Endothelial cell of umbilical vein (primary cell): ENCODE data around the gene SLC35A4. TPM values are rescaled to one million over a fixed set of nuclear protein-coding genes. Genes with fewer than 3 reads are reported as not detected.

Source experiments
- BruUV-seq: library from RNA; stranded (reverse); fragments of 400-500 nt; replicated peaks from 2 replicates; lab custom pipeline; 2021; lab: Mats Ljungman, UMichigan
- CTCF ChIA-PET: fragments of 300-600, 350-600 bp; sonication (Branson Sonifier 250); formaldehyde crosslinking; loops from one replicate; lab custom pipeline; 2021; ENCODE audit warnings: antibody characterized with exemption, inconsistent platforms; lab: Charles Lee
- POLR2A ChIA-PET: fragments of 300-600, 350-600 bp; sonication (Branson Sonifier 250); formaldehyde crosslinking; loops from one replicate; lab custom pipeline; 2021; ENCODE audit warnings: antibody characterized with exemption, inconsistent platforms; lab: Charles Lee
- DNase-seq: peaks from one replicate; pipeline ENCODE4 v3.0.0-alpha.2; 2011; ENCODE audit warnings: low read depth, low spot score
- FAIRE-seq: peaks from 2 replicates; lab custom pipeline; 2011; peaks lifted over from hg19 to GRCh38; lab: Jason Lieb, UNC
- H2AFZ ChIP-seq: 2 replicates; pipeline ENCODE4 v1.6.0; 2012; ENCODE audit warnings: low read depth, low read length, control low read depth, inconsistent platforms
- H3K27ac ChIP-seq: 2 replicates; pipeline ENCODE4 v1.5.1; 2011; ENCODE audit warnings: low read depth, mild to moderate bottlenecking, control low read depth, low read length, moderate library complexity; ENCODE audit not compliant: insufficient read depth
- H3K27me3 ChIP-seq, 2 experiments: 2 replicates each; pipeline versions ENCODE4 v1.6.0 to v1.6.1; 2011; ENCODE audit warnings: low read length in 2 of 2, mixed read lengths in 1 of 2; ENCODE audit not compliant: control insufficient read depth in 2 of 2, insufficient read depth in 2 of 2
- H3K36me3 ChIP-seq, 2 experiments: 2 replicates in 1 of 2; 3 replicates in 1 of 2; pipeline ENCODE4 v1.5.1; 2011; ENCODE audit warnings: low read length in 2 of 2, mild to moderate bottlenecking in 1 of 2, moderate library complexity in 1 of 2; ENCODE audit not compliant: control insufficient read depth in 2 of 2, insufficient read depth in 2 of 2; ENCODE audit errors: extremely low read depth in 1 of 2
- H3K4me1 ChIP-seq: 3 replicates; pipeline ENCODE4 v1.5.1; 2011; ENCODE audit warnings: mild to moderate bottlenecking, low read length; ENCODE audit not compliant: control insufficient read depth, insufficient read depth; ENCODE audit errors: extremely low read depth
- H3K4me2 ChIP-seq: 2 replicates; pipeline ENCODE4 v1.6.1; 2011; ENCODE audit warnings: low read length, control low read depth, mixed read lengths; ENCODE audit not compliant: insufficient read depth
- H3K4me3 ChIP-seq, 3 experiments: fragments of 200-600 bp in 1 of 3; sonication (generic), shearing (Covaris generic) in 1 of 3; replicated peaks in 1 of 3; 2 replicates each; pipeline ENCODE4 v1.5.1; 2011 to 2016; ENCODE audit warnings: control low read depth in 3 of 3, low read length in 3 of 3, mild to moderate bottlenecking in 2 of 3, inconsistent platforms in 1 of 3, low read depth in 1 of 3, moderate library complexity in 1 of 3; ENCODE audit not compliant: insufficient read depth in 1 of 3
- H3K79me2 ChIP-seq: 2 replicates; pipeline ENCODE4 v1.6.0; 2012; ENCODE audit warnings: low read length, inconsistent platforms; ENCODE audit not compliant: control insufficient read depth, insufficient read depth
- H3K9ac ChIP-seq: replicated peaks from 2 replicates; pipeline ENCODE3; 2011; ENCODE audit warnings: low read length, control low read depth; ENCODE audit not compliant: insufficient read depth; ENCODE audit errors: extremely low read depth
- H3K9me1 ChIP-seq: replicated peaks from 3 replicates; pipeline ENCODE4 v1.6.0; 2011; ENCODE audit warnings: mild to moderate bottlenecking, low read length; ENCODE audit not compliant: control insufficient read depth, insufficient read depth; ENCODE audit errors: extremely low read depth
- H3K9me3 ChIP-seq: replicated peaks from 2 replicates; pipeline ENCODE4 v1.5.1; 2012; ENCODE audit warnings: low read length, inconsistent platforms; ENCODE audit not compliant: control insufficient read depth, insufficient read depth
- H4K20me1 ChIP-seq: replicated peaks from 2 replicates; pipeline ENCODE3; 2011; ENCODE audit warnings: mild to moderate bottlenecking, low read length; ENCODE audit not compliant: control insufficient read depth, insufficient read depth; ENCODE audit errors: extremely low read depth
- CTCF ChIP-seq, 2 donors: IDR thresholded peaks; 1 replicate in 1 of 2; 2 replicates in 1 of 2; pipeline ENCODE4 v1.5.1; 2011; ENCODE audit warnings: low read length in 2 of 2, mild to moderate bottlenecking in 2 of 2, moderate library complexity in 2 of 2, control low read depth in 1 of 2, inconsistent platforms in 1 of 2, low read depth in 1 of 2; ENCODE audit not compliant: insufficient read depth in 1 of 2; ENCODE audit errors: extremely low read depth in 1 of 2
- EZH2 ChIP-seq: IDR thresholded peaks from 2 replicates; pipeline ENCODE4 v1.6.1; 2012; ENCODE audit warnings: borderline replicate concordance, low read depth, mild to moderate bottlenecking, moderate library complexity, low read length, inconsistent platforms; ENCODE audit not compliant: severe bottlenecking
- FOS ChIP-seq: IDR thresholded peaks from 2 replicates; pipeline ENCODE4 v1.6.1; 2011; ENCODE audit warnings: mild to moderate bottlenecking, low read length, moderate library complexity, borderline replicate concordance; ENCODE audit not compliant: insufficient read depth
- GATA2 ChIP-seq: IDR thresholded peaks from 2 replicates; pipeline ENCODE4 v1.7.0; 2011; ENCODE audit warnings: low read depth, mild to moderate bottlenecking, moderate library complexity, mixed read lengths, low read length; ENCODE audit not compliant: insufficient read length, insufficient read depth
- JUN ChIP-seq: IDR thresholded peaks from 2 replicates; pipeline ENCODE4 v1.6.1; 2011; ENCODE audit warnings: borderline replicate concordance, low read depth; ENCODE audit not compliant: insufficient read length, insufficient read depth
- MYC ChIP-seq: IDR thresholded peaks from one replicate; pipeline ENCODE4 v1.6.1; 2011; ENCODE audit warnings: mild to moderate bottlenecking, low read depth, low read length
- POLR2A ChIP-seq: IDR thresholded peaks from 2 replicates; pipeline ENCODE4 v1.6.1; 2012; ENCODE audit warnings: low read depth, mild to moderate bottlenecking, control low read depth, low read length
- POLR2AphosphoS5 ChIP-seq: IDR thresholded peaks from 2 replicates; pipeline ENCODE4 v1.6.1; 2012; ENCODE audit warnings: low read depth, mild to moderate bottlenecking, control low read depth, low read length, moderate library complexity; ENCODE audit not compliant: insufficient read depth
- dilution Hi-C: fragments of 300-500 bp; cut with MboI; formaldehyde crosslinking; loops from one replicate; pipeline ENCODE4 v1.15.0; 2019; ENCODE audit warnings: low sequenced_read_pairs; ENCODE audit not compliant: extremely low pct_ligation_motif_present
- intact Hi-C: fragments of 100-400 bp; cut with micrococcal nuclease; formaldehyde crosslinking; loops from one replicate; pipeline ENCODE4 v1.10.0; 2022
- polyA plus RNA-seq, 4 experiments: library from polyadenylated mRNA; depleted of rRNA in 3 of 4; stranded (reverse) in 3 of 4; unstranded in 1 of 4; fragments of >200 nt; gene quantifications; 2 replicates each; pipeline versions ENCODE4 v1.2.1 to v1.2.3, GENCODE V29; 2011 to 2012; ENCODE audit warnings: missing spikeins in 1 of 4
- total RNA-seq: library from RNA; stranded (reverse); gene quantifications from 2 replicates; pipeline ENCODE4 v1.2.3, GENCODE V29; 2021
- TF ChIP-seq, protein P1 (sequence below): IDR thresholded peaks from 2 replicates; pipeline ENCODE4 v1.6.1; 2011; ENCODE audit not compliant: insufficient read depth, insufficient read length

Gene SLC35A4
- total and polyA plus RNA-seq, 2 donors (not counting 3 experiments of a cell fraction or from before 2014, with no cell fraction given) = 65.6 to 118 TPM

GRCh38 chr5:140573683-140574082 is 9.1 kb downstream of the SLC35A4 start:
- Histone ChIP-seq H3K9me3 (no peaks in the 10 kb centered on the region), H3K4me1 (peaks cover 7% of the 10 kb centered on the region), H3K4me2 (no peak overlapping the region), H3K4me3 (no peak overlapping the region), H3K27ac (no peak overlapping the region), H4K20me1 (no peaks in the 10 kb centered on the region), H3K36me3 (peaks cover 0 to 2% of the 10 kb centered on the region in 2 experiments), H3K9ac (no peak overlapping the region), H3K9me1 (no peaks in the 10 kb centered on the region), H3K27me3 (no peaks in the 10 kb centered on the region), H3K79me2 (no peaks in the 10 kb centered on the region), H2AFZ (no peak overlapping the region)
- TF ChIP-seq GATA2 (no peak), JUN (no peak), FOS (no peak), CTCF (IDR thresholded peaks at IDR 0.05; ENCODE audit: extremely low read depth in 1 of 2, insufficient read depth in 1 of 2, low read depth in 1 of 2, low read length in 2 of 2) (no peak), POLR2A (no peak), EZH2 (no peak), POLR2AphosphoS5 (no peak), MYC (no peak)
- TF ChIP-seq, protein P1, sequence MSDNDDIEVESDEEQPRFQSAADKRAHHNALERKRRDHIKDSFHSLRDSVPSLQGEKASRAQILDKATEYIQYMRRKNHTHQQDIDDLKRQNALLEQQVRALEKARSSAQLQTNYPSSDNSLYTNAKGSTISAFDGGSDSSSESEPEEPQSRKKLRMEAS = no peak
- ChIA-PET POLR2A (no interaction called here), CTCF (interaction anchor here (1.0 to 8.1 kb wide), 4 partner anchors 57 to 118 kb away, joined by 3 to 108 read pairs (median 4); partner anchors contain the start of genes CD14, HARS1 and HARS2)
- intact Hi-C loops (no loop called here), dilution Hi-C loops (no loop called here)
- DNase-seq = no peak
- no TSS peak for BruUV-seq
- no peak for FAIRE-seq
